HCT116 (cell line): ENCODE data around the gene TMTC4. TPM values are rescaled to one million over a fixed set of nuclear protein-coding genes. Genes with fewer than 3 reads are reported as not detected.

Experiments
- ATAC-seq: fragments of 200-7000 bp; cut with Tn5 transposase; 2 replicates; pipeline ENCODE4 v1.9.1; 2020; ENCODE audit warnings: mild to moderate bottlenecking, moderate library complexity
- BruUV-seq: library from RNA; stranded (reverse); fragments of 400-500 nt; replicated peaks from 2 replicates; lab custom pipeline; 2021; lab: Mats Ljungman, UMichigan
- CTCF ChIA-PET: fragments of 300-600 bp; sonication (Branson Sonifier 250); formaldehyde crosslinking; loops from one replicate; lab custom pipeline; 2021; ENCODE audit warnings: antibody characterized with exemption; lab: Charles Lee
- POLR2A ChIA-PET: fragments of 300-600, 350-600 bp; sonication (Branson Sonifier 250); formaldehyde crosslinking; loops from one replicate; lab custom pipeline; 2021; ENCODE audit warnings: antibody characterized with exemption; lab: Charles Lee
- RAD21 ChIA-PET, 2 experiments: fragments of 300-600 bp; sonication (Branson Sonifier 250); formaldehyde crosslinking; loops; one replicate each; lab custom pipeline; 2023; ENCODE audit warnings: low total read pairs in 2 of 2; ENCODE audit not compliant: uncharacterized antibody in 2 of 2, unreplicated experiment in 2 of 2, low non-redundant PET in 1 of 2; lab: Charles Lee
- DNase-seq: peaks from one replicate; pipeline ENCODE4 v3.0.0-alpha.2; 2010; ENCODE audit warnings: low read depth, low spot score
- H2AFZ ChIP-seq: fragments of 200-600 bp; shearing (Covaris generic), sonication (generic); 2 replicates; pipeline ENCODE4 v1.6.1; 2017; ENCODE audit warnings: low read depth, mixed run types, mixed read lengths, antibody characterized with exemption, low read length; ENCODE audit not compliant: poor library complexity, severe bottlenecking
- H3K27ac ChIP-seq: 2 replicates; pipeline ENCODE4 v1.5.1; 2012; ENCODE audit warnings: low read depth, low read length
- H3K27me3 ChIP-seq: fragments of 200-600 bp; sonication (generic); 2 replicates; pipeline ENCODE4 v1.6.1; 2016; ENCODE audit warnings: mixed run types, low read length, mixed read lengths; ENCODE audit not compliant: insufficient read depth
- H3K36me3 ChIP-seq, 2 experiments: fragments of 200-500 bp in 1 of 2; fragments of 200-600 bp in 1 of 2; sonication (Bioruptor generic) in 1 of 2; sonication (generic) in 1 of 2; 2 replicates each; pipeline versions ENCODE4 v1.5.1 to v1.6.1; 2014 to 2016; ENCODE audit warnings: low read length in 2 of 2, inconsistent platforms in 1 of 2, mixed read lengths in 1 of 2, mixed run types in 1 of 2; ENCODE audit not compliant: insufficient read depth in 2 of 2, control insufficient read depth in 1 of 2
- H3K4me1 ChIP-seq, 2 experiments: fragments of 200-600 bp in 1 of 2; sonication (generic) in 1 of 2; 2 replicates each; pipeline versions ENCODE4 v1.5.1 to v1.6.1; 2012 to 2017; ENCODE audit warnings: low read length in 2 of 2, inconsistent platforms in 1 of 2, mild to moderate bottlenecking in 1 of 2, mixed read lengths in 1 of 2, mixed run types in 1 of 2, moderate library complexity in 1 of 2; ENCODE audit not compliant: insufficient read depth in 2 of 2, control insufficient read depth in 1 of 2
- H3K4me2 ChIP-seq: fragments of 200-600 bp; sonication (generic); 2 replicates; pipeline ENCODE4 v1.6.1; 2017; ENCODE audit warnings: mixed run types, low read length, mixed read lengths
- H3K4me3 ChIP-seq, 2 experiments: fragments of 200-600 bp in 1 of 2; sonication (generic) in 1 of 2; replicated peaks in 1 of 2; 2 replicates each; pipeline ENCODE4 v1.5.1; 2011 to 2016; ENCODE audit warnings: low read length in 2 of 2, control low read depth in 1 of 2, low read depth in 1 of 2, mild to moderate bottlenecking in 1 of 2, mixed read lengths in 1 of 2, mixed run types in 1 of 2
- H3K79me2 ChIP-seq: fragments of 200-600 bp; sonication (generic); 2 replicates; pipeline ENCODE4 v1.6.1; 2017; ENCODE audit warnings: mild to moderate bottlenecking, mixed run types, low read length, moderate library complexity, mixed read lengths; ENCODE audit not compliant: insufficient read depth
- H3K9ac ChIP-seq: fragments of 200-600 bp; sonication (generic); 2 replicates; pipeline ENCODE4 v1.6.1; 2016; ENCODE audit warnings: low read length, mixed read lengths
- H3K9me2 ChIP-seq: fragments of 200-600 bp; sonication (generic), shearing (Covaris generic); 2 replicates; pipeline ENCODE4 v1.6.1; 2017; ENCODE audit warnings: mixed run types, mild to moderate bottlenecking, moderate library complexity; ENCODE audit not compliant: insufficient read depth
- H3K9me3 ChIP-seq, 2 experiments: fragments of 200-500 bp in 1 of 2; fragments of 200-600 bp in 1 of 2; sonication (Bioruptor generic) in 1 of 2; sonication (generic) in 1 of 2; 2 replicates each; pipeline ENCODE4 v1.6.1; 2014 to 2017; ENCODE audit warnings: low read length in 2 of 2, mixed read lengths in 2 of 2, inconsistent platforms in 1 of 2, low read depth in 1 of 2, mild to moderate bottlenecking in 1 of 2, mixed run types in 1 of 2, moderate library complexity in 1 of 2; ENCODE audit not compliant: control insufficient read depth in 1 of 2, insufficient read depth in 1 of 2
- H4K20me1 ChIP-seq: fragments of 200-600 bp; sonication (generic), shearing (Covaris generic); 2 replicates; pipeline ENCODE4 v1.6.1; 2017; ENCODE audit warnings: mixed run types, mild to moderate bottlenecking, moderate library complexity; ENCODE audit not compliant: insufficient read depth
- EGR1 ChIP-seq: IDR thresholded peaks from 2 replicates; pipeline ENCODE4 v1.6.1; 2012; ENCODE audit warnings: low read depth
- EZH2 ChIP-seq: fragments of 200-600 bp; sonication (generic); IDR thresholded peaks from 2 replicates; pipeline ENCODE4 v1.6.1; 2017; ENCODE audit warnings: antibody characterized with exemption, mixed run types
- FOSL1 ChIP-seq: IDR thresholded peaks from 2 replicates; pipeline ENCODE4 v1.6.1; 2012; ENCODE audit warnings: low read depth
- POLR2AphosphoS5 ChIP-seq: IDR thresholded peaks from 2 replicates; pipeline ENCODE4 v1.6.1; 2011; ENCODE audit warnings: mild to moderate bottlenecking, low read depth, low read length, moderate library complexity
- RAD21 ChIP-seq: IDR thresholded peaks from 2 replicates; pipeline ENCODE4 v1.6.1; 2012; ENCODE audit warnings: low read depth, mild to moderate bottlenecking
- REST ChIP-seq: IDR thresholded peaks from 2 replicates; pipeline ENCODE4 v1.6.1; 2012; ENCODE audit warnings: low read depth
- SIN3A ChIP-seq: IDR thresholded peaks from 2 replicates; pipeline ENCODE4 v1.6.1; 2012; ENCODE audit warnings: low read depth
- SP1 ChIP-seq: IDR thresholded peaks from 2 replicates; pipeline ENCODE4 v1.6.1; 2012; ENCODE audit warnings: low read depth
- SRF ChIP-seq: IDR thresholded peaks from 2 replicates; pipeline ENCODE4 v1.6.1; 2012; ENCODE audit warnings: low read depth
- YY1 ChIP-seq: IDR thresholded peaks from 2 replicates; pipeline ENCODE4 v1.6.1; 2011; ENCODE audit warnings: low read length, low read depth, moderate library complexity, mild to moderate bottlenecking; ENCODE audit not compliant: insufficient replicate concordance; ENCODE audit errors: extremely low read depth
- ZBTB33 ChIP-seq: IDR thresholded peaks from 2 replicates; pipeline ENCODE4 v1.6.1; 2011; ENCODE audit warnings: mild to moderate bottlenecking, low read length, moderate library complexity; ENCODE audit not compliant: insufficient replicate concordance; ENCODE audit errors: extremely low read depth
- ZFX ChIP-seq: fragments of 450-650 bp; IDR thresholded peaks from 2 replicates; pipeline ENCODE4 v1.6.1; 2017
- intact Hi-C: fragments of 100-400 bp; cut with micrococcal nuclease; formaldehyde crosslinking; loops from 2 replicates; pipeline ENCODE4 v1.10.0; 2022
- total RNA-seq: library from RNA; stranded (reverse); gene quantifications from one replicate; pipeline ENCODE4 v1.2.1, GENCODE V29; 2021; ENCODE audit not compliant: unreplicated experiment

TMTC4 gene
- total RNA-seq, 1 experiment from 2014 or later, result 23.6 TPM

GRCh38 chr13:100637380-100637779, 37.2 kb downstream of the TMTC4 start:
- H3K27ac ChIP-seq, result no peak overlapping the region
- no peaks in the 10 kb centered on the region for H3K4me1 ChIP-seq
- no peak overlapping the region for H2AFZ ChIP-seq
- H3K27me3 ChIP-seq, result no peaks in the 10 kb centered on the region
- no TSS peak for BruUV-seq
- no peaks in the 10 kb centered on the region for H3K9me2 ChIP-seq
- TF ChIP-seq SP1 (no peak), POLR2AphosphoS5 (no peak), ZBTB33 (no peak), EGR1 (no peak), EZH2 (no peak), SRF (no peak)
- no peaks in the 10 kb centered on the region for H3K9me3 ChIP-seq
- H3K9ac ChIP-seq, result no peak overlapping the region
- peaks cover 13 to 20% of the 10 kb centered on the region in 2 experiments; a peak in 2 of 4 replicates for H3K36me3 ChIP-seq
- no peaks in the 10 kb centered on the region for H4K20me1 ChIP-seq
- ChIA-PET CTCF (no interaction called here), RAD21 (no interaction called here), POLR2A (no interaction called here)
- ATAC-seq (no peak), DNase-seq (no peak)
- H3K4me3 ChIP-seq, result no peak overlapping the region
- intact Hi-C loops, result no loop called here
- no peaks in the 10 kb centered on the region for H3K79me2 ChIP-seq
- no peak overlapping the region for H3K4me2 ChIP-seq

DNA sequence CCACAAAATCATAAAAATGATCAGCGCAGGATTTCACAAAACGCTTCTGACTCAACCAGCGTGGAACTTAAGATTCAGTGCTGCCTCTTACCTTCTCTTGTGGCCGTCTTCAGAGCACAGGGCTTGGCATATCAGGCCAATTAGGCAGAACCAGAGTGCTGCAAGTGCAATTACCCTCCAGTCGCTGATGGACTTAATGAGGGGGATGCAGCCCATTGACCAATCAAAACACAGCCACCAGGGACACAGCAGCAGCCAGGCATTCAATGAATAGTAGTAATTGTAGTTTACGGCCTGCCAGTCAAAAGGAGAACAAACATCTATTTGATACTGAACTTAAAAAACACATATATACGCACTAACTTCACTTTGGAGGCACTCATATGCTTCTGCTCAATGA, 38.2 kb downstream of the TMTC4 start:
- Histone ChIP-seq H3K4me1 (no peaks in the 10 kb centered on the region), H3K27me3 (no peaks in the 10 kb centered on the region), H3K27ac (no peak overlapping the region), H3K4me2 (no peak overlapping the region), H3K36me3 (peaks cover 15 to 18% of the 10 kb centered on the region in 2 experiments; a peak in 2 of 4 replicates), H3K9me2 (no peaks in the 10 kb centered on the region), H3K4me3 (no peak overlapping the region), H2AFZ (no peak overlapping the region), H3K79me2 (no peaks in the 10 kb centered on the region), H3K9ac (no peak overlapping the region), H3K9me3 (no peaks in the 10 kb centered on the region), H4K20me1 (no peaks in the 10 kb centered on the region)
- intact Hi-C loops, result no loop called here
- no peak for DNase-seq
- no TSS peak for BruUV-seq
- ChIA-PET POLR2A (no interaction called here), RAD21 (no interaction called here), CTCF (no interaction called here)
- no peak for ATAC-seq
- TF ChIP-seq ZFX (no peak), SIN3A (no peak), EGR1 (no peak), YY1 (no peak), RAD21 (no peak), FOSL1 (no peak), ZBTB33 (no peak), REST (no peak), POLR2AphosphoS5 (no peak)
